Measurements from ENCODE around the gene KRTAP13-4. TPM values are rescaled to one million over a fixed set of nuclear protein-coding genes. Genes with fewer than 3 reads are reported as not detected.
A peak's percentile ranks its signal among the peaks of the same experiment; 100 is the strongest.

The KRTAP13-4 gene
- total RNA-seq, 1 donor from 2014 or later, result not detected

- DNase-seq (ENCODE audit: low spot score in 2 of 2, unreplicated experiment in 2 of 2), result no peak
- H3K36me3 Mint-ChIP-seq, result no peaks in the 10 kb centered on the region
- no peak overlapping the region for H3K27ac Mint-ChIP-seq
- no peak overlapping the region for H3K4me3 Mint-ChIP-seq
- peaks cover 32% of the 10 kb centered on the region for H3K9me3 Mint-ChIP-seq
- no peaks in the 10 kb centered on the region for H3K4me1 Mint-ChIP-seq
- H3K27me3 Mint-ChIP-seq (ENCODE audit: low read depth), result peaks cover 7% of the 10 kb centered on the region
- TF ChIP-seq CTCF (IDR thresholded peaks at IDR 0.05; ENCODE audit: unreplicated experiment), result no peak
Measured at GRCh38 chr21:30415993-30416392, 14.0 kb upstream of the KRTAP13-4 start.

- H3K27ac Mint-ChIP-seq, result no peak within 1 kb of the TSS
Measured at GRCh38 chr21:30425826-30426225, 4.2 kb upstream of the KRTAP13-4 start, which contains the start of gene KRTAP13-3. KRTAP13-3 (minus strand) TSS chr21:30425926; CDS start chr21:30425912, 14 bp downstream.

GRCh38 chr21:30426731-30427130 is 3.3 kb upstream of the KRTAP13-4 start:
- Mint-ChIP-seq H3K4me3 (no peak overlapping the region), H3K27ac (no peak overlapping the region), H3K36me3 (no peaks in the 10 kb centered on the region), H3K27me3 (ENCODE audit: low read depth) (peaks cover 7% of the 10 kb centered on the region), H3K9me3 (peaks cover 7% of the 10 kb centered on the region), H3K4me1 (peaks cover 4% of the 10 kb centered on the region)
- no peak for TF ChIP-seq CTCF (IDR thresholded peaks at IDR 0.05; ENCODE audit: unreplicated experiment)
- DNase-seq (ENCODE audit: low spot score in 2 of 2, unreplicated experiment in 2 of 2), result no peak

More at GRCh38 chr21:30425826-30426225, 4.2 kb upstream of the KRTAP13-4 start, which contains the start of gene KRTAP13-3:
- peaks cover 4% of the 10 kb centered on the region for H3K4me1 Mint-ChIP-seq
- H3K36me3 Mint-ChIP-seq, result no peaks in the 10 kb centered on the region
- no peak for TF ChIP-seq CTCF (IDR thresholded peaks at IDR 0.05; ENCODE audit: unreplicated experiment)
- H3K27me3 Mint-ChIP-seq (ENCODE audit: low read depth), result peaks cover 2% of the 10 kb centered on the region
- no peak for DNase-seq (ENCODE audit: low spot score in 2 of 2, unreplicated experiment in 2 of 2)
- H3K4me3 Mint-ChIP-seq, result no peak within 1 kb of the TSS
- peaks cover 11% of the 10 kb centered on the region for H3K9me3 Mint-ChIP-seq

- peak; percentile 63 for TF ChIP-seq CTCF (IDR thresholded peaks at IDR 0.05; ENCODE audit: unreplicated experiment)
- no peak for DNase-seq (ENCODE audit: low spot score in 2 of 2, unreplicated experiment in 2 of 2)
- Mint-ChIP-seq H3K27ac (no peak overlapping the region), H3K36me3 (no peaks in the 10 kb centered on the region), H3K4me1 (peaks cover 25% of the 10 kb centered on the region), H3K27me3 (ENCODE audit: low read depth) (peaks cover 22% of the 10 kb centered on the region), H3K4me3 (no peak overlapping the region), H3K9me3 (no peaks in the 10 kb centered on the region)
Measured at GRCh38 chr21:30434033-30434631, 4.1 kb downstream of the KRTAP13-4 start.

GRCh38 chr21:30437010-30437565 is 7.1 kb downstream of the KRTAP13-4 start:
- Mint-ChIP-seq H3K4me1 (peaks cover 22% of the 10 kb centered on the region), H3K27me3 (ENCODE audit: low read depth) (peaks cover 11% of the 10 kb centered on the region), H3K9me3 (no peaks in the 10 kb centered on the region), H3K4me3 (no peak overlapping the region), H3K36me3 (no peaks in the 10 kb centered on the region), H3K27ac (no peak overlapping the region)
- DNase-seq (ENCODE audit: low spot score in 2 of 2, unreplicated experiment in 2 of 2), result no peak
- TF ChIP-seq CTCF (IDR thresholded peaks at IDR 0.05; ENCODE audit: unreplicated experiment), result no peak

Data from mesothelial cell of epicardium (in vitro differentiated cells).